Measurements from ENCODE around the gene COMMD7.
A peak's percentile ranks its signal among the peaks of the same experiment; 100 is the strongest.

Gene COMMD7

GRCh38 chr20:32743237-32744112, at the start of gene COMMD7:
COMMD7 (minus strand) TSS chr20:32743467; CDS start chr20:32743391, 76 bp downstream.
- DNase-seq, result peak; percentile 38

DNA sequence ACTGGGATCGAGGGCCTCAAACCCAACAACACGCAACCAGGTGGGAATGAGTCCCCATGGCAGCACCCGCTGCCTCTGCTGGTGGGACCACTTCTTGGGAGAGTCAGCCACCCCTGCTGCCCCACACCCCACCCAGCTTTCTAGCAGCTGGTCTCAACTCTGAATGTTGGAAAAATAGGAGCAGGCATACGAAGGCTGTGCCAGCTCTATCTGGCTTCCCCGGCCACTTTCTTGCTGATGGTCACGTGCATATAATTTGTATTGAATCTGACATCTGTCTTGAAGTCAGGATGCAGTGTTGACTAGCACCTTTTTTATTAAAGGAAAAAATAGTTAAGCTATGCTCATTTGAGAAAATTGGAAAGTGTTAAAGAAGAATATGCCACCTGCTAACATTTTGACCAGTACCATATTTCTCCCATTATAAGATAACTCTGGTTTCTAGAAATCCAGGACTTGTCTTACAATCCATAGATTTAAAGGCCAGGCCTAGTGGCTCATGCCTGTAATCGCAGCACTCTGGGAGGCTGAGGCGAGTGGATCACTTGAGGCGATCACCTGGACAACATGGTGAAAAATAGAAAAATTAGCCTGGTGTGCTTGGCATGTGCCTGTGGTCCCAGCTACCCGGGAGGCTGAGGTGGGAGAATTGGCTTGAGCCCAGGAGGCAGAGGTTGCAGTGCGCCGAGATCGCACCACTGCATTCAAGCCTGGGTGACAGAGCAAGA, 49.6 kb upstream of the COMMD7 start:
- DNase-seq, result no peak

- DNase-seq, result peak; percentile 42
Observed at GRCh38 chr20:32792316-32792715, 49.0 kb upstream of the COMMD7 start.

DNA sequence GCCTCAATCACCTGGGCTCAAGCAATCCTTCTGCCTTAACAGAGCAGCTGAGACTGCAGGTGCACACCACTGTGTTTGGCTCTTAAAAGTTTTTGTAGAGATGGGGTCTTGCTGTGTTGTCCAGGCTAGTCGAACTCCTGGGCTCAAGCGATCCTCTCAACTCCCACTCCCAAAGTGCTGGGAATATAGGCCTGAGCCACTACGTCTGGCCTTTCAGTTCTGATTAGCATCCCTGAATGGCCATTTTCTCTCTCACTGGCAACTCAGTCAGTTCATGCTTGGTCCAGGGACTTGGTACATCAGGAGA, 47.4 kb upstream of the COMMD7 start:
- DNase-seq, result no peak

DNA sequence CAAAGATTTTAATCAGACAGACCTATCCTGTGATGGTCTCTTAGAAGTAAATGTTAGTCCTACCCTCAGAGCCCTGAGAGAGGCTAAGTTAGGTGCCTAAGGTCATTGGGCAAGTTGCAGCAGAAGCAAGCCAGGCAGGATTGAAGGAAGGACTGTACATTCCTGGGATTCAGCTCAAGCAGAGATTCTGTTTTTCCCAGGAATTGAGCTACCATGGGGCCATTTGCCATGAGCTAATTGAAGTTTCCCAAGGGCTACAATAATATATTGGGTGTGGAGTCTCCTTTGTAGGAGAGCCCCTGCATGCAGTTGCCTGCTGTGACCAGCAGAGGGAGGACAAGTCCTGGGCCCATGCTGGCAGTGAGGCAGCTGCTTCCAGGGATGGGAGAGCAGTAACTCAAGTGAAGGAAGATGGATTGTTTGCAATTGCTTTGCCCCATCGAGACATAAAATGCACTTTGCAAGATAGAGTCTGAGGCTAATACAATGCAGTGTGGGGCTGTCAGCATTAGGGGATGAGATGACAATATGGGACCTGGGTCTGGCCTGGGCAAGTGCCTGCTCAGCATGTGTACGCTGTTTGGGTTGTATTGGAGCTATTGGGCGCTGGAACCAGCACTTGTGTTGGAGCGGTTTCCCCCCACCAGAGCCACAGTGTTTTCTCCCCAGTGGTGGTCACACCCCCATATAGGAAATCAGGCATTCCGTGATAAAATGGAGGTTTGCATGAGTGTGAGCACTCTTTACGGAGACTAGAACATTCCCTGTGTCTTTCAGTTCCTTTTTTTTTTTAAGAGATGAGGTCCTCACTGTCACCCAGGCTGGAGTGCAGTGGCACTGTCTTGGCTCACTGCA, 46.9 kb upstream of the COMMD7 start:
- peak; percentile 60 for DNase-seq

GRCh38 chr20:32787168-32787567, 43.9 kb upstream of the COMMD7 start:
- DNase-seq, result no peak

- no peak for DNase-seq
Observed at GRCh38 chr20:32786059-32786760, 42.9 kb upstream of the COMMD7 start.

DNA sequence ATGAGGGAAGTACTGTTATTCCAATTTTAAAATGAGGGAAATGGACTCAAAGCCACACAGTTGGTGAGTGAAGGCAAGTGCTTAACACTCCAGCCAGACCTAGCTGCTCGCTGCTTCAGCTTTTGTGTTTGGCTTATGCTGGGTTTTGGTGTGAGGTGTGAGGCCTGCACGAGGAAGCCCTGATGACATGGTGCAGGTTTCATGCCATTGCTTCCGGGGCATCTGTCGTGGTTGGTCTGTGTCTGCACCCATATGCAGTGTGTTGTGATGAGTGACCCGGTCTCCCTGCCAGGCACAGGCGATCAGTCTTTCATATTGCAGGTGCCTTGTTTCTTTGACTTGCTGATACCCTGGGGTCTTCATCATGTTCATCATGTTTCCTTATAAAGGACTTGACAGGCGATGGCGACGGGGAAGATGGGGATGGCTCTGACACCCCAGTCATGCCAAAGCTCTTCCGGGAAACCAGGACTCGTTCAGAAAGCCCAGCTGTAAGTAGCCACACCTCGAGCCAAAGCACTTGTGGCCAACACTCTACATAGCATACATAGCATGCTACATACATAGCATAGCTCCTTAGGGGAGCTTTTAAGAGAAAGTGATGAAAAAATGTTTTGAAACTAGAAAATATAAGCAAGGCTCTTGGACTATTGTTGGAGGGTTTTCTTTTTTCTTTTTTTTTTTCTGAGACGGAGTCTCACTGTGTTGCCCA, 41.3 kb upstream of the COMMD7 start:
- peak; percentile 19 for DNase-seq

DNA sequence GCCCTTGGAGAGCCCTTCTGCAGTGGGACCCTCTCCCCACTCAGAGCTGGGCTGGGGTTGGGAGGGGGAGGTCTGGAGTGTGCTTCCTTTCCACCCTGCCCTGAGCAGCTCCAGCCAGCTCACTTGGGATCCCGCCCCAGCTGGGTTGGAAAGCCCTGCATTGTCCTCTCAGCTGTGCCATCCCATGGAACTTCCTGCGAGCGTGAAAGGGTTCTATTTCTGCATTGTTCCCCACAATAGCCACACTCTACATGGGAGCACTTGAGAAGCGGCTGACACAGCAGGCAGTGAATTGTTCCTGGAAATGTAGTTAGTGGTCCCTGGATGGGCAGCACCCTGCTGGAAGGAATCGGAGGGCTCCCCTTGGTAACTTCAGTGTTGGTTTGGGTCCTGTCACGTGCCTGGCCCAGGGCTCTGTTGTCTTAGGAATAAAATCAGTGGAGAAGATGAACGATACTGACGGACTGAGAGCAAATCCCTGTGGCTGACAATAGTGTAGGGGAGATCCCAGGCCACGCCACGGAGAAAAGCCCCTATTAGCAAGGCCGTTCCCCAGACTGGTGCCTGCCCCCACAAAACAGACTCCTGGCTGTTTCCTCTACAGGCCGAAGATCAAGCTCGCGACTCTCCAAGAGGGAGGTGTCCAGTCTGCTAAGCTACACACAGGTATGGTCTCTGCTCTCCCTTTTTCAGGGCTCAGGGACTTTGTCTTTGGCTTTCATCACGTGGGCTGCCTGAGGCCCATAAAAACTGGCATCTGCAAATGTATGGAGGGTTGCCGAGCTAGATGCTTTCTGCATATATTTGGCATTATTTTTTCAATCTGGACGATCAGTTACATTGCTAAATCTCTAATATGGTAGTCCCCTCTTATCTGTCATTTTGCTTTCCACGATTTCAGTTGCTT, 37.7 kb upstream of the COMMD7 start:
- no peak for DNase-seq

DNA sequence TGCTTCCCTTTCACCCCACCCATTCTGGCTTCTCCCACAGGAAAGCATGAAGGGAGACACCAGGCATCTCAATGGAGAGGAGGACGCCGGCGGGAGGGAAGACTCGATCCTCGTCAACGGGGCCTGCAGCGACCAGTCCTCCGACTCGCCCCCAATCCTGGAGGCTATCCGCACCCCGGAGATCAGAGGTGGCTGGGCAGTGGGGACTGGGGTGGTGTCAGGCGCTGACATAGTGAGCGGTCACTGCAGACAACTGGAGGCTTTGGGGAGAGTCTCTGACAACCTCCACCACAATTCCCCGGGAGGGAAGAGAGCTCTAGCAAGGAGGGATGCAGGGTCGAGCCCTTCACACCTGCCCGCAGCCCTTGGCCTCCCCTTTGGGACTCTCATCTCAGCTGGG, 37.0 kb upstream of the COMMD7 start:
- DNase-seq, result no peak

DNA sequence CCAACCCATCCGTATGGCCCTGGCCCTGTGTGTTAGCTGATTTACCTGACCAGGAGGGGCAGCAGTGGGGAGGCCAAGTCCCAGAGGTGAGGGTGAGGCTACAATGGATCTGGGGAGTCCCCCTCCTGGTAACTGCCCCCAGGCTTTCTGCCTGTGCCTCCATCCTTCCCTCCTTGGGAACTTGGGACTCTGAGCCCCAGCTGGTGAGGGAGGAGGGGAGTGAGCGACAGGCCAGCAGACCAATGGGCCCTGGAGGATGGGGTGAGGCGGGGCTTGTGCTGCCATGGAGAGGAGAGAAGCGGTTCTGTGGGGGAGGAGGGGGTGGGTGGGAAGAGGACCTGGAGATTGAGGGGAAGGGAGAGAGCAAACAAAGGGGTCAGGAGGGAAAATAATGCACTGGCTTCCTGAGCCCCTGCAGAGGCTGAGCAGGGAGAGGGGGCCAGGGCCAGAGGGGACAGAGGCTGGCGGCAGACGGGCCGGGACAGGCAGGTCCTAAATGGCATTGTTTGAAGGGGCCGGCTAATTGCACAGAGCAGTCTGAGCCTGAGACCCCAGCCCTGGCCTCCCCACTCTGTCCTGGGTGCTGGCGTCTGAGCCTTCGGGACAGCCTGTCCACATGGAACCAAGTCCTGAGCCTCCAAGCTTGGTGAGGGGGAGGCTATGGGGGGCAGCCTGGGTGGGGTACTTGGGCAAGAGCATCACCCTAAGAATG, 36.4 kb upstream of the COMMD7 start:
- DNase-seq, result no peak

- DNase-seq, result no peak
Observed at GRCh38 chr20:32777177-32777956, 34.1 kb upstream of the COMMD7 start.

DNA sequence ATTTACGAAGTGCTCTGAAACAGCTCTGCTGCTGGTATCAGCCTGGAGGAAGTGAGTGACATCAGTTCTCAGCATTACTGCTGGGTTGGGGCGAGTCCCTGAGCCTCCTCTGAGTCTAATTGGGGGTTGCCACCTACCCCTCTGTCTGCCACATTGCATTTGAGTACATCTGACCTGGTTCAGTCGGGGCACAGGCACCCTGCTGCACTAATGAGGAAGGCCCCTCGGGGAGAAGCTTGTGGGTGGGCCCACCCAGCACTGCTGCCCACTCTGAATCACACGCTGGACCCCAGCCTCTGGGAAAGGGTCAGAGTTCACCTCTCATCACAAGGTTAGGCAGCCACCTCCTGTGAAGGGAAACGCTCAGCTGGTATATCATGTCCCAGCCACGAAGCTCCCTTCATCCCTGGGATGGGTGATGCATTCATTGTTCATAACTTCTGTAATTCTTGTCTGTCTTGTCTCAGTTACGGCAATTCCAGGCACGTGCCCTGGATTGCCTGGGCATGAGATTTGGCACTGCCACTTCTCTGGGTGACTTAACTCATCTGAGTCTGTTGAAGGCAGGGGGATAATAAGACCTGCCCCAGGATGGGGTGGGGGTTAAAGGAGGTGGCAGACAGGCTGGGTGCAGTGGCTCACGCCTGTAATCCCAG, 32.2 kb upstream of the COMMD7 start:
- DNase-seq, result no peak

GRCh38 chr20:32773855-32774254, 30.6 kb upstream of the COMMD7 start:
- no peak for DNase-seq

- DNase-seq, result no peak
Observed at GRCh38 chr20:32773223-32773622, 30.0 kb upstream of the COMMD7 start.

GRCh38 chr20:32772046-32772445, 28.8 kb upstream of the COMMD7 start:
- DNase-seq, result no peak

DNA sequence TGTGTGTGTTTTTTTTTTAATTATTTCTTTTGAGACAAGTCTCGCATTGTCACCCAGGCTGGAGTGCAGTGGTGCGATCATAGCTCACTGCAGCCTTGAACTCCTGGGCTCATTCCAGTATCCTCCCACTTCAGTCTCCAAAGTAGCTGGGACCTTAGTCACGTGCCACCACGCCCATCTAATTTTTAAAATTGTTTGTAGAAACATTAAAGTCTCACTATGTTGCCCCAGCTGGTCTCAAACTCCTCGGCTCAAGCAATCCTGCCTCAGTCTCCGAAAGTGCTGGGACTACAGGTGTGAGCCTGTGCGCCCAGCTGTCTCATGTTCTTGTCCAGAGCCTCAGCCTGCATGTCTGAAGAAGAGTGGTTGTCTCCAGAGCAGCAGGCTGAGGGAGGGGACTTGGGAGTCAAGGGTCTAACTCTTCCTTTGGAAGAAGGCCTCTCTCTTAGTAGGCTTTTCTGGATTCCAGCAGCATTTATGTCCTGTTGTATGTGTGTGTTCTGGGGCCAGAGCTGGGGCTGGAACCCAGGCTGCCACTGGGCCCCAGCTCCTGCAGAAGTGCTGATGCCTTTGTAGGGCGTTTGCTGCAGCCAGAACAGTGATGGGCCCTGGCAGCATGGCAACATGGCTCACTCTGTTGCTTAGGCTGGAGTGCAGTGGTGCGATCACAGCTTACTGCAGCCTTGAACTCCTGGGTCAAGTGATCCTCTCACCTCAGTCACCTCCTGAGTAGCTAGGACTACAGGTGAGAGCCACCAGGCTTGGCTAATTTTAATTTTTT, 24.3 kb upstream of the COMMD7 start:
- DNase-seq, result no peak
